Activated CD8-positive, alpha-beta T cell treated with anti-CD3 and anti-CD28 coated beads for 36 hours (primary cell): ENCODE measurements around the gene METTL13. TPM values are rescaled to one million over a fixed set of nuclear protein-coding genes. Genes with fewer than 3 reads are reported as not detected.
A peak's percentile ranks its signal among the peaks of the same experiment; 100 is the strongest.

ENCODE experiments used
- ATAC-seq: fragments of 200-7000 bp; cut with Tn5 transposase; one replicate; pipeline ENCODE4 v1.10.0; 2021; ENCODE audit warnings: mild to moderate bottlenecking, moderate library complexity
- CTCF ChIA-PET: fragments of 350-600 bp; sonication (Branson Sonifier 250); formaldehyde crosslinking; loops from one replicate; lab custom pipeline; 2021; ENCODE audit warnings: antibody characterized with exemption; lab: Charles Lee
- POLR2A ChIA-PET: fragments of 350-600 bp; sonication (Branson Sonifier 250); formaldehyde crosslinking; loops from one replicate; lab custom pipeline; 2021; ENCODE audit warnings: antibody characterized with exemption; lab: Charles Lee
- DNase-seq: peaks from one replicate; pipeline ENCODE4 v3.0.0-alpha.2; 2020
- H3K27ac Mint-ChIP-seq: one replicate; pipeline ENCODE4 v1.8.0; 2021; ENCODE audit warnings: mild to moderate bottlenecking, mixed read lengths
- H3K27me3 Mint-ChIP-seq: one replicate; pipeline ENCODE4 v1.8.0; 2021; ENCODE audit warnings: mixed read lengths
- H3K36me3 Mint-ChIP-seq: one replicate; pipeline ENCODE4 v1.8.0; 2021; ENCODE audit warnings: low read depth, mixed read lengths
- H3K4me1 Mint-ChIP-seq: one replicate; pipeline ENCODE4 v1.8.0; 2021; ENCODE audit warnings: low read depth, mixed read lengths
- H3K4me3 Mint-ChIP-seq: one replicate; pipeline ENCODE4 v1.8.0; 2021; ENCODE audit warnings: mild to moderate bottlenecking, moderate library complexity, mixed read lengths
- H3K9me3 Mint-ChIP-seq: one replicate; pipeline ENCODE4 v1.8.0; 2021; ENCODE audit warnings: mixed read lengths
- intact Hi-C: fragments of 100-400 bp; cut with micrococcal nuclease; formaldehyde crosslinking; loops from one replicate; pipeline ENCODE4 v1.10.0; 2022
- total RNA-seq, 2 experiments: library from RNA; stranded (reverse); gene quantifications; one replicate each; pipeline ENCODE4 v1.2.3, GENCODE V29; 2021
- TF ChIP-seq, protein P1 (sequence below): fragments of 200-600 bp; IDR thresholded peaks from one replicate; pipeline ENCODE4 v1.8.0; 2022; ENCODE audit warnings: antibody characterized with exemption, mild to moderate bottlenecking

Gene METTL13
- total RNA-seq, 2 experiments from 2014 or later: 44.6 to 46.6 TPM

DNA sequence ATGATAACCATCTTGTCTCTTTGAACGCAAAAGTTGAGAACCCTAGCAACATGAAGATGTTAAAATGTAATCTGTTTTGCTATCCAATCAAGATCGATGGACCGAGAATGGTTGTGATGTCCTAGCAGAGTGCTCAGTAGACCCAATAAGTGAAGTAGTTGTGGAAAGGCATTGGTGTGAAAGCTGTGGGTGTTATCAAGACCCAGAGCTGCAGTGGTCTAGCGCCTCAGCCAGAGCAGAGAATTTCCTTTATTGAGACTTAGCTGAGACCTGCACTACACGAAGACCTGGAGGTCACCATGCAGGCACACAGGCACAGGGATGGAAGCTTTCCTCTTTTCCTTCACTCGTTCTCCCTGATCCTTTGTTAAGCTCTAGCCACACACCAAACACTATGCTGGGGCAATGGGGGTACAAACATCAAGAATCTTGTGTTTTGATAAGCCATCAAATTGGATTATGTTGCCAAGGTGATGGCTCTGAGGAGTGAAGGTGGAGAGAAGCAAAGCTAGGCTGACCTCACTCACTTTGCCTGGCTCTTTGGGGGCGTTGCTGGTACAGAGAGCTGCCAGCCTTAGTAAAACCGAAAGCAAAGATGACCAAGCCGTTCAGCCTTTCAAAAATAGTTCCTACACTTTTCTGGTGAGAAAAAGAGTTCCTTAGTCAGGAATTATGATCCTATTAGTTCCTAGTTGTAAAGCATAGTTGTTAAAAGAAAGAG is 24.1 kb downstream of the METTL13 start:
- ATAC-seq: peak; percentile 39

DNA sequence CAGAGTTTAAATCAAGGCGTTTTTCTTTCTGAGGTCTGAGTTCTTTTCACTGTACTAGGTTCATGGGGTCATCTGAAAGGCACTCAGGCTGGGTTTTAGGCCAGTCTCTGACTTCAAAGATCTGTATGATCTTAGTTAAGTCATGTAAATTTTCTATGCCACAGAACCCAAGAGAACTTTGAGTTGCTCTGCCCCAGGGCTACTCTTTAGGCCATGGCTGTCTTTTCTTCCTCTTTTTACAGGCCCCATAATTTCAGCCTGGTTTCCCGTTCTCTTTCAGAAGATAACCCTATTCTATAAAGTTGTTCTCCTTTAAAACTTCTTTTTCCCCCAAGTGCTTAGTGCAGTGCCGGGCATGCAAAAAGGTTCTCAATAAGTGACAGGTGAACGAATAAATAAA is 26.1 kb downstream of the METTL13 start:
- Mint-ChIP-seq H3K9me3 (no peaks in the 10 kb centered on the region), H3K4me1 (peaks cover 4% of the 10 kb centered on the region), H3K27me3 (no peaks in the 10 kb centered on the region), H3K36me3 (no peaks in the 10 kb centered on the region), H3K4me3 (no peak overlapping the region), H3K27ac (no peak overlapping the region)
- intact Hi-C loops: no loop called here
- no peak for DNase-seq
- ATAC-seq: no peak
- POLR2A ChIA-PET: no interaction called here
- TF ChIP-seq, protein P1, sequence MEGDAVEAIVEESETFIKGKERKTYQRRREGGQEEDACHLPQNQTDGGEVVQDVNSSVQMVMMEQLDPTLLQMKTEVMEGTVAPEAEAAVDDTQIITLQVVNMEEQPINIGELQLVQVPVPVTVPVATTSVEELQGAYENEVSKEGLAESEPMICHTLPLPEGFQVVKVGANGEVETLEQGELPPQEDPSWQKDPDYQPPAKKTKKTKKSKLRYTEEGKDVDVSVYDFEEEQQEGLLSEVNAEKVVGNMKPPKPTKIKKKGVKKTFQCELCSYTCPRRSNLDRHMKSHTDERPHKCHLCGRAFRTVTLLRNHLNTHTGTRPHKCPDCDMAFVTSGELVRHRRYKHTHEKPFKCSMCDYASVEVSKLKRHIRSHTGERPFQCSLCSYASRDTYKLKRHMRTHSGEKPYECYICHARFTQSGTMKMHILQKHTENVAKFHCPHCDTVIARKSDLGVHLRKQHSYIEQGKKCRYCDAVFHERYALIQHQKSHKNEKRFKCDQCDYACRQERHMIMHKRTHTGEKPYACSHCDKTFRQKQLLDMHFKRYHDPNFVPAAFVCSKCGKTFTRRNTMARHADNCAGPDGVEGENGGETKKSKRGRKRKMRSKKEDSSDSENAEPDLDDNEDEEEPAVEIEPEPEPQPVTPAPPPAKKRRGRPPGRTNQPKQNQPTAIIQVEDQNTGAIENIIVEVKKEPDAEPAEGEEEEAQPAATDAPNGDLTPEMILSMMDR: no peak
- CTCF ChIA-PET: interaction anchor here (1.4 to 3.1 kb wide), 2 partner anchors 163 to 177 kb away, joined by 5 to 14 read pairs; no protein-coding TSS in a partner anchor

More for the DNA sequence above, 24.1 kb downstream of the METTL13 start:
- Mint-ChIP-seq H3K27ac (no peak overlapping the region), H3K9me3 (no peaks in the 10 kb centered on the region), H3K4me1 (peaks cover 4% of the 10 kb centered on the region), H3K4me3 (no peak overlapping the region), H3K36me3 (no peaks in the 10 kb centered on the region), H3K27me3 (no peaks in the 10 kb centered on the region)
- TF ChIP-seq, protein P1: no peak
- no peak for DNase-seq
- POLR2A ChIA-PET: interaction anchor here (0.6 kb wide), 1 partner anchor 14 kb away, joined by 4 read pairs; no protein-coding TSS in a partner anchor
- CTCF ChIA-PET: interaction anchor here (0.7 to 3.4 kb wide), 5 partner anchors 11 to 197 kb away, joined by 3 to 25 read pairs (median 4); no protein-coding TSS in a partner anchor
- intact Hi-C loops: no loop called here

GRCh38 chr1:171809834-171810233 is 28.4 kb downstream of the METTL13 start:
- H3K9me3 Mint-ChIP-seq: no peaks in the 10 kb centered on the region
- CTCF ChIA-PET: interaction anchor here (0.5 to 5.4 kb wide), 3 partner anchors 9 to 175 kb away, joined by 3 to 42 read pairs (median 14); no protein-coding TSS in a partner anchor
- DNase-seq: no peak
- H3K27me3 Mint-ChIP-seq: no peaks in the 10 kb centered on the region
- POLR2A ChIA-PET: no interaction called here
- ATAC-seq: no peak
- intact Hi-C loops: no loop called here
- TF ChIP-seq, protein P1: no peak
- H3K4me1 Mint-ChIP-seq: peaks cover 4% of the 10 kb centered on the region
- H3K27ac Mint-ChIP-seq: no peak overlapping the region
- H3K36me3 Mint-ChIP-seq: no peaks in the 10 kb centered on the region
- H3K4me3 Mint-ChIP-seq: no peak overlapping the region

GRCh38 chr1:171811672-171812071 is 30.2 kb downstream of the METTL13 start:
- Mint-ChIP-seq H3K27me3 (no peaks in the 10 kb centered on the region), H3K36me3 (no peaks in the 10 kb centered on the region), H3K9me3 (no peaks in the 10 kb centered on the region), H3K27ac (no peak overlapping the region), H3K4me3 (no peak overlapping the region), H3K4me1 (no peaks in the 10 kb centered on the region)
- TF ChIP-seq, protein P1: no peak
- no peak for ATAC-seq
- ChIA-PET POLR2A (interaction anchor here (1.4 kb wide), 1 partner anchor 8 kb away, joined by 3 read pairs; no protein-coding TSS in a partner anchor), CTCF (interaction anchor here (1.9 to 5.4 kb wide), 2 partner anchors 11 to 57 kb away, joined by 5 to 42 read pairs; no protein-coding TSS in a partner anchor)
- no peak for DNase-seq
- intact Hi-C loops: no loop called here

DNA sequence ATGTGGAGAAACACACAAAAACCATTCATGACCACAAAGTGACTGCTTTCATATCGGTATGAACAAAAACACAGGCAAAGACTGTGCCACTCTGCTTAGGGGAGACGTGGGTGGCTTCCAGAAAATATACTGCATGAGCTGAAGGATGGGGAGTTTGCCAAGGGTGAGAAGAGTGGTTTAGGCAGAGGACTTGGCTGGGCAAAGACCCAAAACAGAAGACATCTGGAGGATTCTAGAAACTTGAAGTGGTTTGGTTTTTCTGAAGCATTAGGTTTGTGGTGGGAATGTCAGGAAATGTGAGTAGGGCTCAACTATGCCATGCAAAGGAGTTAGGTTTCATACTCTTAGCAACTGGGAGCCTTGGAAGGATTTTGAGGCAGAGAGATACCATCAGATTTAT is 33.2 kb downstream of the METTL13 start:
- ChIA-PET CTCF (interaction anchor here (1.4 kb wide), 1 partner anchor 187 kb away, joined by 3 read pairs; no protein-coding TSS in a partner anchor), POLR2A (no interaction called here)

More for the DNA sequence above, 33.2 kb downstream of the METTL13 start:
- TF ChIP-seq, protein P1: no peak
- Mint-ChIP-seq H3K36me3 (no peaks in the 10 kb centered on the region), H3K27ac (no peak overlapping the region), H3K4me1 (peaks cover 17% of the 10 kb centered on the region), H3K4me3 (no peak overlapping the region), H3K27me3 (no peaks in the 10 kb centered on the region), H3K9me3 (no peaks in the 10 kb centered on the region)
- intact Hi-C loops: no loop called here
- ATAC-seq: no peak
- no peak for DNase-seq
